Measurements from ENCODE around the gene TUT7.

Gene TUT7

DNA sequence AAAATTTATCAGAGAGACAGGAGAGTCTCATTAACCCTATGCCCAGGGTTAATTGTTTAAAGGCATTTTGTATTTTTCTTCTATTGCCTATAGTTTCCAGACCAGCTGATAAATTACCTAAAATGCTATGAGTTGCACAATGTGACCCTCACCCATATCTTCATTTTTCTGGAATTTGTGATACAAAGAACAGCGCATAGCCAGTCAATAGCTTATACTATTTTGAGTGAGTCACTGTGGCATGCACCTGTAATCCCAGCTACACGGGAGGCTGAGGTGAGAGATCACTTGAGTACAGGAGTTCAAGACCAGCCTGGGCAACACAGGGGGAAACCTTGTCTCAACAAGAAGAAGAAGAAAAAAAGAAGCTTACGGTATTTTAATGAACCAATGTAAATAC, 97.6 kb downstream of the TUT7 start:
- FAIRE-seq, result no peak

DNA sequence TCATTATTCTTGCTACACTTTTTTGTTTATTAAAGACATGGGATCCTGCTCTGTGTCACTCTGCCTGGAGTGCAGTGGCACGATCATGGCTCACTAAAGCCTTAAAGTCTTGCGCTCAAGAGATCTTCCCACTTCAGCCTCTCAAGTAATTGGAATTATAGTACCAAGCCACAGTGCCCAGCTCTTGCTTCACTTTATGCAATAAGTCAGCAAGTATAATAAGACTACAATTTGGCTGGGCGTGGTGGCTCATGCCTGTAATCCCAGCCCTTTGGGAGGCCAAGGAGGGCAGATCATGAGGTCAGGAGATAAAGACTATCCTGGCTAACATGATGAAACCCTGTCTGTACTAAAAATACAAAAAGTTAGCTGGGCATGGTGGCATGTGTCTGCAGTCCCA, 100.6 kb downstream of the TUT7 start:
- FAIRE-seq, result no peak

- no peak for FAIRE-seq
Observed at GRCh38 chr9:86252870-86253269, 101.3 kb downstream of the TUT7 start.

DNA sequence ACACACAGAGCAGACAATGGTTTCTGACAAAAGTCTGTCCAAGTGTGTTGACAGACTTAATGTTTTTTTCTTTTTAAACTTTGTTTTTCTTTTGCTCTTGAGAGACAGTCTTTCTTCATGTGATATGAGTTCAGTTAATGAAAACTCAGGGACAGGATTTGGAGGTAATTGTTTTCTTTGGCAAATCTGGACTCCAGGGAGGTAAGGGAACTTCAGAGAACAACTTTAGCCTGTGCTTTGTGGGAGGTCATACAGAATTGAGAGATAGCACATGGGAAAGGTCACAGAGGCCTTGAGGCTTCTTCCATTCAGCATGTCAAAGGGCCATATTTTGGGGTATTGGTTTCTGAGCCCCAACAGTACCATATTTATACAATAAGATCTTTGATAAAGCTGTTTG, 104.1 kb downstream of the TUT7 start:
- no peak for FAIRE-seq

DNA sequence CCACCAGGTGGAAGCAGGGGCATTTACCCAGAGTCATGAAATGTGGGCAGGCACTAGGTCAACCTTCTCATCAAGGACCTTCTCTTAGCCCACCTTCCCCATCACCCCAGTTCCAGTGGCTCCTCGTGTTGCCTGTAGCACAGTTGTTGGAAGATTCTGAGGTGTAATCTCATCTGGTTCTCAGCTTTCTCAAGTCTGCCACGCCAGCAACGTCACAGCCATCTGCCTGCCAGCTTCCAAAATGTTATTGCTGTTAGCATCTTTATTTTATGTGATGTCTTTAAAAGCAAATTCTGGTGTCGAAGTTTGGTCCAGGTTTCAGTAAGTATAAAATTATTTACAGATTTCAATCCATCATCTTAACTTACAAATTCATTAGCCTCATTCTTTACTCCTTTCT, 105.5 kb downstream of the TUT7 start:
- FAIRE-seq, result no peak

GRCh38 chr9:86246752-86247161, 107.5 kb downstream of the TUT7 start:
- no peak for FAIRE-seq

DNA sequence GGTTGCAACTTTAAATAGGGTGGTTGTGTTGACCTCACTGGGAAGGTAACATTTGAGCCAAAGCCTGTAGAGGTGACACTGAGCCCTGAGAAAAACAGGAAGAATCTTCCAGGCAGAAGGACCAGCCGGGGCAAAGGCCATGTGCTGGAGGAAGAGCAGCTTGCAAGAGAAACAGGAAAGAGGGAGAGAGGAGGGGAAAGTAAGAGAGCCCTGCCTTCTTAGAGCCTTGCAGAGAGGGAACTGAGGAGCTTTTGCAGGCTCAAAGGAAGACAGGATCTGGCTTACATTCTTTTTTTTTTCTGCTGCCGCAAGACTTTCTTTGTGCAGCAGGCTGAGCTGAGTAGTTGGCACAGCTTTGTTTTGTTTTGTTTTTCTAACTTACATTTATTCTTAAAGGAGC, 112.1 kb downstream of the TUT7 start:
- FAIRE-seq, result no peak

- no peak for FAIRE-seq
Observed at GRCh38 chr9:86241216-86241615, 113.0 kb downstream of the TUT7 start.

- FAIRE-seq, result no peak
Observed at GRCh38 chr9:86238861-86239770, 115.1 kb downstream of the TUT7 start.

All from colon (tissue), 2 donors.